ENCODE results near the gene DSCAM. TPM values are rescaled to one million over a fixed set of nuclear protein-coding genes. Genes with fewer than 3 reads are reported as not detected.

The DSCAM gene
- total and polyA plus RNA-seq, 10 of the 15 experiments (the other 5 are each of a cell fraction or from before 2014, with no cell fraction given), result not detected

DNA sequence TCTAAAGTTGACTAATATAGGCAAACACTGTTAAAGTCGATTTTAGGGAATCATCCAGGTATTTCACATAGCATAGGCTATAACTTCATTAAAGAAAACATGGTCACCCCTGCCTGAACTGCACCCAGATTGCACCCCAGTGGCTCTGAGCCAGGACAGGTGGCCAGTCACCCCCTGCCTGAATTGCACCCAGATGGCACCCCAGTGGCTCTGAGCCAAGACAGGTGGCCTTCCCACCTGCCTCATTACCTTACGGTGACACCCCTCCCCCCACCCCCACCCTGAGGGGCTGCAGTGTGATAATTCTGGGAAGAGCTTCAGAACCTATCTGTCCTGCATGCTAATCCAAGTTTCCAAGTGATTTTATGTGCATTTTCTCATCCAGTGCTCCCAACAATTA lies 78.9 kb downstream of the DSCAM start:
- RAD21 ChIA-PET (ENCODE audit: unreplicated experiment), result no interaction called here
- Histone ChIP-seq H3K4me2 (ENCODE audit: control insufficient read depth, insufficient read depth) (no peak overlapping the region), H3K4me3 (no peak overlapping the region), H3K79me2 (ENCODE audit: control insufficient read depth, insufficient read depth, low read length) (no peaks in the 10 kb centered on the region), H3K9me3 (replicated peaks; ENCODE audit: control insufficient read depth, insufficient read depth, low read length) (no peaks in the 10 kb centered on the region; the same call in 2 of the 3 replicates), H3K27me3 (replicated peaks in 1 of 2; ENCODE audit: control insufficient read depth in 2 of 2, insufficient read depth in 2 of 2, low read length in 1 of 2) (no peaks in the 10 kb centered on the region), H2AFZ (ENCODE audit: control insufficient read depth, low read depth, low read length) (no peak overlapping the region), H3K9ac (ENCODE audit: control insufficient read depth, insufficient read depth, low read length) (no peak overlapping the region), H3K36me3 (ENCODE audit: control insufficient read depth in 2 of 2, insufficient read depth in 2 of 2, low read length in 1 of 2) (no peaks in the 10 kb centered on the region), H3K27ac (ENCODE audit: control insufficient read depth, insufficient read depth) (no peak overlapping the region), H3K4me1 (ENCODE audit: control insufficient read depth, insufficient read depth, low read length) (no peaks in the 10 kb centered on the region), H4K20me1 (ENCODE audit: control insufficient read depth, insufficient read depth) (no peaks in the 10 kb centered on the region)
- SMC1A ChIA-PET (ENCODE audit: uncharacterized antibody, unreplicated experiment), result no interaction called here
- TF ChIP-seq NR2C1 (IDR thresholded peaks at IDR 0.05) (no peak), KAT2A (conservative IDR thresholded peaks at IDR 0.05; ENCODE audit: control insufficient read depth, low read depth, low read length) (no peak), IKZF1 (conservative IDR thresholded peaks at IDR 0.05) (no peak), SMC3 (IDR thresholded peaks at IDR 0.05; ENCODE audit: borderline replicate concordance, low read length) (no peak), TAF1 (IDR thresholded peaks at IDR 0.05; ENCODE audit: borderline replicate concordance, low read depth, low read length) (no peak)
- CTCF ChIA-PET, result no interaction called here
- WGBS (ENCODE audit: insufficient coverage, insufficient replicate concordance, low lambda C conversion rate, missing lambda C conversion rate), result 21% methylated on average over 2 of the region's 2 CpGs
- in situ Hi-C loops (cut with MboI), result no loop called here
- no peak for FAIRE-seq
- intact Hi-C loops (cut with micrococcal nuclease; ENCODE audit: unreplicated experiment), result no loop called here
- BruUV-seq (replicated peaks), result no TSS peak
- POLR2A ChIA-PET, result no interaction called here
- no peak for ATAC-seq
- DNase-seq (ENCODE audit: low read depth, low spot score), result no peak

GRCh38 chr21:40766381-40766780 lies 80.6 kb downstream of the DSCAM start:
- ChIA-PET CTCF (no interaction called here), RAD21 (ENCODE audit: unreplicated experiment) (no interaction called here), SMC1A (ENCODE audit: uncharacterized antibody, unreplicated experiment) (no interaction called here), POLR2A (no interaction called here)
- in situ Hi-C loops (cut with MboI), result no loop called here
- Histone ChIP-seq H3K4me3 (no peak overlapping the region), H2AFZ (ENCODE audit: control insufficient read depth, low read depth, low read length) (no peak overlapping the region), H3K27ac (ENCODE audit: control insufficient read depth, insufficient read depth) (no peak overlapping the region), H3K9me3 (replicated peaks; ENCODE audit: control insufficient read depth, insufficient read depth, low read length) (no peaks in the 10 kb centered on the region; the same call in 2 of the 3 replicates), H3K36me3 (ENCODE audit: control insufficient read depth in 2 of 2, insufficient read depth in 2 of 2, low read length in 1 of 2) (no peaks in the 10 kb centered on the region), H3K4me2 (ENCODE audit: control insufficient read depth, insufficient read depth) (no peak overlapping the region), H3K9ac (ENCODE audit: control insufficient read depth, insufficient read depth, low read length) (no peak overlapping the region), H3K79me2 (ENCODE audit: control insufficient read depth, insufficient read depth, low read length) (no peaks in the 10 kb centered on the region), H3K27me3 (replicated peaks in 1 of 2; ENCODE audit: control insufficient read depth in 2 of 2, insufficient read depth in 2 of 2, low read length in 1 of 2) (no peaks in the 10 kb centered on the region), H4K20me1 (ENCODE audit: control insufficient read depth, insufficient read depth) (no peaks in the 10 kb centered on the region), H3K4me1 (ENCODE audit: control insufficient read depth, insufficient read depth, low read length) (no peaks in the 10 kb centered on the region)
- WGBS (ENCODE audit: insufficient coverage, insufficient replicate concordance, low lambda C conversion rate, missing lambda C conversion rate), result 0% methylated on average over 1 of the region's 1 CpG
- no peak for DNase-seq (ENCODE audit: low read depth, low spot score)
- no peak for ATAC-seq
- BruUV-seq (replicated peaks), result no TSS peak
- intact Hi-C loops (cut with micrococcal nuclease; ENCODE audit: unreplicated experiment), result no loop called here
- no peak for FAIRE-seq
- TF ChIP-seq MEF2A (IDR thresholded peaks at IDR 0.05; ENCODE audit: insufficient read depth, low read depth, low read length), result no peak
- TF ChIP-seq NR2C1 (IDR thresholded peaks at IDR 0.05), result no peak
- no peak for TF ChIP-seq ATF2 (IDR thresholded peaks at IDR 0.05; ENCODE audit: low read length)
- TF ChIP-seq HDAC2 (IDR thresholded peaks at IDR 0.05), result no peak
- no peak for TF ChIP-seq NFYB (IDR thresholded peaks at IDR 0.05; ENCODE audit: insufficient read depth, low read depth, low read length)
- TF ChIP-seq YY1 (IDR thresholded peaks at IDR 0.05; ENCODE audit: low read depth, low read length), result no peak
- no peak for TF ChIP-seq EZH2 (IDR thresholded peaks at IDR 0.05; ENCODE audit: borderline replicate concordance, control insufficient read depth, low read depth, low read length)
- no peak for TF ChIP-seq POU2F2 (IDR thresholded peaks at IDR 0.05; ENCODE audit: borderline replicate concordance, low read depth, low read length)
- no peak for TF ChIP-seq SUPT20H (IDR thresholded peaks at IDR 0.05; ENCODE audit: borderline replicate concordance, control insufficient read depth, low read depth, low read length)
- no peak for TF ChIP-seq E2F4 (IDR thresholded peaks at IDR 0.05; ENCODE audit: low read depth, low read length)
- no peak for TF ChIP-seq WRNIP1 (IDR thresholded peaks at IDR 0.05; ENCODE audit: borderline replicate concordance, low read depth, low read length)
- no peak for TF ChIP-seq ZZZ3 (IDR thresholded peaks at IDR 0.05; ENCODE audit: control insufficient read depth, insufficient read length, low read depth)
- TF ChIP-seq MYC (IDR thresholded peaks at IDR 0.05; ENCODE audit: insufficient read depth, insufficient read length, insufficient replicate concordance, low read length, severe bottlenecking), result no peak
- TF ChIP-seq ZNF207 (IDR thresholded peaks at IDR 0.05; ENCODE audit: borderline replicate concordance), result no peak

All from GM12878 (cell line).